Glomerular visceral epithelial cell (primary cell): ENCODE results near the gene SAPCD1.

ENCODE experiments used
- DNase-seq: peaks from one replicate; pipeline ENCODE4 v3.0.0-alpha.2; 2016; ENCODE audit errors: extremely low spot score

Gene SAPCD1

DNA sequence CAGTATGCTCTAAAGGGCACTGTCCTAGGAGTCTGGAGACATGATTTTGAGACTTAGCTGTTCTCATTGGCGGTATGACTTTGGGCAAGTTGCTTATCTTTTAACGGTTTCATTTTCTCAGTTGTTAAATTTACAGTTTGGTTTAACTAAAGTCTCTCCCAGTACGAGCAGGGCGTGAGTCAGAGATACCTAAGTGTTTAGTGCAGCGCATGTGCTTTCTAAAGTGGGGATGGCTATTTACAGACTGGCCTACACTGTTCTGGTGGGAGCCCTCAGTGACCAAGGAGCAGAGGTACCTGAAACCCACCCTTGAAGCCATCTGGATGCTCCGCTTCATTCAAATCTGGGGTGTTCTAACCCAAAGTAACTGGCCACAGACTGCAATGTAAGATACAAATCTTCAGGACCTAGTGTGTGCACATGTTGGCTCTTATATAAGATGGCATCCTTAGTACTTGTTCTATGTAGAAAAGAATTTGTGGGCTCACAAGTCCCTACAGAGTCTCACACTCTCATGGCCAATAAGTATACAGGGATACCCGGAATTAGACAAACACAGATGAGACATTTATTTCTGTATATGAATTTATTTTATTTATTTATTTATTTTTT, 11.9 kb upstream of the SAPCD1 start:
- no peak for DNase-seq

- DNase-seq, result peak; percentile 57
These were observed 9.6 kb upstream of the SAPCD1 start for GRCh38 chr6:31752739-31753319.

- no peak for DNase-seq
These were observed 4.2 kb upstream of the SAPCD1 start for GRCh38 chr6:31758281-31758680.

- no peak for DNase-seq
These were observed 1.7 kb upstream of the SAPCD1 start for GRCh38 chr6:31760790-31761189.

DNA sequence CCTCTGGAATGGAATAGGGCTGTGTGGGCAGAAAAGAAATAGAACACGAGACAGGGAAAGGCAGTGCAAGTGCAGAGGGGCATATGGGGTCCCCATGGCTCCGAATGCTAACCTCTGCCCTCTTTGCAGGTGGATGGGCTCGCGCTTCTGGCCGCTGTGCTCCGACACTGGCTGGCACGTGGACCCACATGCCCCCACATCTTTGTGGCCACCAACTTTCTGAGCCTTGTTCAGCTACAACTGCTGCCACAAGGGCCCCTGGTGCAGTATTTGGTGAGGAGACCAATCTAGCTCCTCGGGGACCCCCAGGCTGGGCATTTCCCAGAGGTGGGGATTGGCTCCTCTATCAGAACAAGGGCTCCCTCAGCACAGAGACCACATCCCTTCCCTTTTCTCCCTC, 1.1 kb upstream of the SAPCD1 start:
- DNase-seq, result no peak

DNA sequence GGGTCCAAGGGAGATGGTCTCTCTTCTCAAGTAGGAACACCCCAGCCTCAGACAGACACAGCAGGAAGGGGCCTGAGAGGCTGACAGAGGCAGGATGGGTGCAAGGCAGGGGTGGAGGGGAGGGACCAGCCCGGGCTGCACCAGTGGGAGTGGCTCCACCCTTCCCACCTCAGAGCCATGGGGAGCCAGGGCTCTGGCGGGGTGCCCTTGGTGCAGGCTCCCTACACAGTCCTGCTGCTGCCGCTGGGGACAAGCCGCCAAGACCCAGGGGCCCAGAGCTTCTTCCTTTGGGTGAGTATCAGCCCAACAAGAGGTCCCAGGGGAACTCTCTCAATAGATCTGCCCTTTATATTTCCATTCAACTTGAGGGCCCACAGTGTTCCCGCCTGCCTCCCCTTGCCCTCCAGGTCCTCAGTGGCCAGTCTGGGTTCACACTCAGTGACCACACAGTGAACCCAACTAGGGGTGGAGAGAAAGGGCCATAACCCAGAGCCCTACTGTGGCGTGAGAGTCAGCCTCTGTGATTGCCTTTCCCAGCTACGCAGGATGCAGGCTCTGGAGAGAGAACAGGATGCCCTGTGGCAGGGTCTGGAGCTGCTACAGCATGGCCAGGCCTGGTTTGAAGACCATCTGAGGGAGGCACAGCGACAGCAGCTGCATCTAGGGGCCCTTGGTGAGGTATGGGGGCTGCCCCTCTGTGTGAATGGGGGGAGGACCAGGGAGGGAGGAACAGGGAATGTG, 592 bp downstream of the SAPCD1 start:
- no peak for DNase-seq

DNA sequence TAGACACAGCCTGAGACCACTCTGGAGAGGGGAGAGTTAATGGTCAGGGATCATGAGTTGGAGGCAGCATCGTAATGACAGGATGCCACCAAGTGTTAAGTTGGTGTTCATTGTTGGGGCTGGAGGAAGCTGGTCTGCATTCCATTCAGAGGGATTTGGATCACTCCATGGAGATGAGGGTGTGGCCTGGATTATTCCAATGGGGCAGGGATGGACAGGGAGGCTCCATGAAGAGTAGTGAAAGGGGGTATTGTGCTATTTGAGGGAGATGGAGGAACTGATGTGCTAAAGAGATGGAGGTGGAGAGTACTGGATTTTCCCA, 1.1 kb downstream of the SAPCD1 start:
- DNase-seq, result peak; percentile 35

- no peak for DNase-seq
These were observed 1.7 kb downstream of the SAPCD1 start for GRCh38 chr6:31764198-31764597.

DNA sequence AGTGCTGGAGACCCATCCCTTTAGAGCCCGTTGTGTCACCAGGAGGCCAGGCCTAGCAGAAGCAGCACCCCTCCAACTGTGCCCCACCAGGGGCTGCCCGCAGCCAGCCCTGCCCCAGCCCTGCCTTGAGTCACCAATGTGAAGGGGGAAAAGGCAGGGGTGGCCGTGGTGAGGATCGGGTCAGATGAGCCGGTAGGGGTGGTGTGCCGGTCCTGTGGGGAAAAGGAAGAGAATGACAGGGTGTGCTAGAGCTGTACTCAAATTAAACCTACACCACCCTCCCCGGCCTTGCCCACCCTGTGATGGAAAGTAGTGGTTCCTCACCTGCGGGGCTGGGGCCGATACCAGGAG, 3.1 kb downstream of the SAPCD1 start:
- DNase-seq, result no peak

GRCh38 chr6:31765910-31766794, 3.7 kb downstream of the SAPCD1 start:
- DNase-seq, result no peak

- no peak for DNase-seq
These were observed 4.7 kb downstream of the SAPCD1 start for GRCh38 chr6:31767096-31767645.

GRCh38 chr6:31768363-31769257, 6.2 kb downstream of the SAPCD1 start:
- no peak for DNase-seq

- peak; percentile 81 for DNase-seq
These were observed 7.4 kb downstream of the SAPCD1 start for GRCh38 chr6:31769684-31770371.

GRCh38 chr6:31770860-31771259, 8.4 kb downstream of the SAPCD1 start:
- no peak for DNase-seq

GRCh38 chr6:31771992-31772358, 9.5 kb downstream of the SAPCD1 start:
- no peak for DNase-seq

DNA sequence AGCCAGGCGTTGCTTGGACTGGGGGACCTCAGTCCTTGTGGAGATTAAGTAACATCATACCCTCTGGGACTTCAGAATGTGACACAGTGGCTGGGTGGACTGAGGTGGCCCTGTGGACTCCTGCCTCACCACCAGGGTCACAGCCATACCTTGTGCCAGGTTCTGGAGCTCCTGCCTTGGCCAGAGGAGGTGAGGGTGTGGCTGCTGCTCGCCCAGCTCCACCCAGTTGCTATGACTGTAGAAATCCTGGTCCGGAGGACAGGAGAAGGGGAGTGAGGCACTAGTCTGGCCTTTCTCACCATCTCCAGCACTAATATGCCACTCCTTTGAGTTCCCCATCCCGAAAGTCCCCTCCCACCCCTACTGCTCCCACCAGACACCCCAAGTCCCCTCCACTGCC, 12.7 kb downstream of the SAPCD1 start:
- no peak for DNase-seq

- DNase-seq, result no peak
These were observed 13.4 kb downstream of the SAPCD1 start for GRCh38 chr6:31775633-31776484.

DNA sequence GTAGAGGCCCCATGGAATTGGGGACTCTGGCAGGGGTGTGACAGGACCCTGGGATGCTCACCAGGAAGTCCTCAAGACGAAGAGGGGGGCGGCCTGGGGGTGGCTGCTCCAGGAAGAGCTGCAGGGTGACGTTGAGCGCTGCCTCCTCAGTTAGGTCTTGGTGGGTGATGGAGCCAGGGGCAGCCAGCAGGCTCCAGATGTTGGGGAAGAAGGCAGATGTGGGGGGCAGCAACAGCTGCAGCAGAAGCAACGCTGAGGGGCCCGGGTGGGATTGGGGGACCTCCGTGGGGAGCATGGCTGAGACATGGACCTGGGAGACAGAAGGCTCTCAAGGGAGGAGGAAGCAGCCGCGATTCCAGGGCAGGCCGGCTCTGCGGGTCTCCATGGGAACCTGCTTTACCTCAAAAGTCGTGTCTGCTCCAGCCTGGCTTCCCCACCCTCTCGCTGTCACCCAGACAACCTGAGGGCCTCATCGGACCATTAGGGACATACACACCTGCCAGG, 14.1 kb downstream of the SAPCD1 start:
- no peak for DNase-seq

- peak; percentile 95 for DNase-seq
These were observed 14.7 kb downstream of the SAPCD1 start, which contains the start of gene VWA7 for GRCh38 chr6:31776989-31777666. Gene VWA7, minus strand, starts transcription at chr6:31777328. Its CDS starts 549 bp downstream, at chr6:31776779.
